Coronary artery (tissue), 2 donors: ENCODE results near the gene PRMT7.

Source experiments
- DNase-seq: peaks from one replicate; pipeline ENCODE4 v3.0.0-alpha.2; 2017; ENCODE audit warnings: low spot score
- H3K27ac ChIP-seq, 2 donors: fragments of 200-600 bp; sonication (generic); one replicate each; pipeline ENCODE4 v1.5.1; 2016 to 2019
- H3K4me3 ChIP-seq: fragments of 200-600 bp; sonication (generic); 2 replicates; pipeline ENCODE4 v1.5.1; 2016; ENCODE audit warnings: mild to moderate bottlenecking, moderate library complexity
- CTCF ChIP-seq: fragments of 200-600 bp; sonication (generic); IDR thresholded peaks from one replicate; pipeline ENCODE4 v1.5.1; 2019; ENCODE audit warnings: antibody characterized with exemption

PRMT7 gene

GRCh38 chr16:68310774-68311511 is at the start of gene PRMT7, which contains the start of gene SLC7A6OS:
PRMT7 (plus strand) TSS chr16:68311019; CDS start chr16:68315980, 4,961 bp downstream.
SLC7A6OS (minus strand) TSS chr16:68310946; CDS start chr16:68310926, 20 bp downstream.
- peak; percentile 19 for TF ChIP-seq CTCF
- Histone ChIP-seq H3K4me3 (peak within 1 kb of the TSS; percentile 91), H3K27ac (peak within 1 kb of the TSS; percentile 30 to 88)
- DNase-seq: peak; percentile 85

- H3K27ac ChIP-seq: peak overlapping the region; percentile 90 to 96
- peak overlapping the region; percentile 85 for H3K4me3 ChIP-seq
- DNase-seq: no peak
- no peak for TF ChIP-seq CTCF
Observed at GRCh38 chr16:68263559-68264127, 47.2 kb upstream of the PRMT7 start.

- Histone ChIP-seq H3K27ac (peak within 1 kb of the TSS; percentile 90 to 96), H3K4me3 (peak within 1 kb of the TSS; percentile 85)
- TF ChIP-seq CTCF: peak; percentile 55
- DNase-seq: no peak
Observed at GRCh38 chr16:68264128-68265077, 46.4 kb upstream of the PRMT7 start, which contains the start of gene SLC7A6. SLC7A6 (plus strand) TSS chr16:68264526; CDS start chr16:68274727, 10,201 bp downstream.

- DNase-seq: no peak
Observed at GRCh38 chr16:68265078-68265920, 45.5 kb upstream of the PRMT7 start.

GRCh38 chr16:68267612-68268405 is 43.0 kb upstream of the PRMT7 start:
- TF ChIP-seq CTCF: no peak
- no peak for DNase-seq
- Histone ChIP-seq H3K4me3 (no peak overlapping the region), H3K27ac (no peak overlapping the region)

More at GRCh38 chr16:68265078-68265920, 45.5 kb upstream of the PRMT7 start:
- Histone ChIP-seq H3K27ac (peak overlapping the region; percentile 90 to 96), H3K4me3 (peak overlapping the region; percentile 85)
- no peak for TF ChIP-seq CTCF
